GM19023 (cell line): ENCODE measurements around the gene CHST3.
"Not testable (repeated sequence)": the region's sequence is repeated elsewhere in the genome, so short reads cannot be mapped to it uniquely, and the experiment has no call there.

Source experiments
- ATAC-seq: cut with Tn5 transposase; IDR thresholded peaks from one replicate; pipeline ENCODE4 v1.9.1; 2021; ENCODE audit warnings: mild to moderate bottlenecking, moderate library complexity; ENCODE audit not compliant: unreplicated experiment

The CHST3 gene

DNA sequence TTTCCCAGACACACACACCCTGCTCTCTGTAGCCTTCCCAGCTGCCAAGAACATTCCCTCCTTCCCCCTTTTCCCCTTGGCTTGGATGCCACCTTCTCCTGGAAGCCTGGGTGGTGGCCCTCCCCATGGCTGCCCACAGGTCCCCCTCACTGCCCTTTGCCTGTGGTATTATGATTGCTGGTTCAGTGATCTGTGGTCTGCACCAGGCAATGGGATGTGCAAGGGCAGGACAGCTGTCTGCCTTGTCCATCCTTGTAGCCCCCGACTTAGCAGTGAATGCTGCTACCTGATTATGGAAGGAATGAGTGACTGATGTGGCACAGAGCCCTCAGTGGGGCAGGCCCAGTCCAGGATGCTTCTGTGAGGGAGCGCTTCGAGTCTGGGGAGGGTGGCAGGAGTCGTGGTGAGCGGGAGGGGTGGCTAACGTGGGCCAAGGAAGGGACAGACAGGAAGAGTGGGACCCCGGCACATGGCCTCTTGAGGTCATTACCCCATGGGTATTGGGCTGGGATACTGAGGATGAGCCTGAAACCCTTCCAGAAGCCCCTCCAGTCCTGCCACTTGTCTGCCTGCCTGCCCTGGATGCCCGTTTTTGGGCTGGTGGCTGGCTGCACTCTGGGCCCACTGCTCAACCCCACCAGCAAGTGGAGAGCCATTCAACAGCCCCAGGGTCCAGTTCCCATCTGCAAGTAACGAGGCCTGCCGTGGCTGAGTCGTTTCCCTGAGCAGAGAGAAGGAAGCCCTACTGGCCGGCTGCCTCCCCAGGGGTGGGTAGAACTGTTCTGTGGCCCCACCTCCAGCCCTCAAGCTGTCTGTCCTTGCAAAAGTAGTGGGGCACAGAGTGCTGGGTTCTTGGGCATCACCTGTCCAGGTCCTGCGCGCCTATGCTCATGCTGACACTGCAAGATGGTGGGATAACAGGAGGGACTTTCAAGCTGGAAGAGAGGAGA lies 8.8 kb downstream of the CHST3 start:
- ATAC-seq: no peak

DNA sequence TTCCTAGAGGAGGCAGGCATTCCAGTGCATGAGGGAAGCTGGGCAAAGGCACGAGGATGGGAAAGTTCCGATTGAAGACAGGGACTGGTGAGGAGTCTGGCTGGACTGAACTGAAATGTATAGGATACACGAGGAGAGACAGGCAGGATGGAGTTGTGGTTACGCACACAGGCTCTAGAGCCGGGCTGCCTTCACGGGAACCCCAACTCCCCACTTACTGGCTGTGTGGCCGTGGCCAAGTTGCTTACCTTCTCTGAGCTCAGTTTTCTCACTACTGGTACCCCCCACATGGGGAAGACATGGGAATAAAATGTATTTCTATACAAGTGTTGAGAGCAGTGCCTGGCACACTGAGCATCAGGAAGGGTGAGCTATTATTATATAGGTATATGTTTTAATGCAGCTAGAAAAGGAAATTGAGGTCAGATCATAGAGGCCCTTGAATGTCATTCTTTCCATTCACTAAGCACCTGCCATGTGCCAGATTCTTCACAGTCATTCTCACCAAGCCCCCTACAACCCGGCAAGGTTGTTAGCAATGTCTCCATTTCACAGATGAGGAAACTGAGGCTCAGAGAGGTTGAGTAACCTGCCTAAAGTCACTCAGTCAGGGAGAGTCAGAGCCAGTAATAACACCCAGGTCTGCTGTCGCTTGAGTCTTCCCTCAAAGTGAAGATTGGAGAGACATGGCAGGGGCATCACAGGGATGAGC lies 9.7 kb downstream of the CHST3 start:
- ATAC-seq: no peak

DNA sequence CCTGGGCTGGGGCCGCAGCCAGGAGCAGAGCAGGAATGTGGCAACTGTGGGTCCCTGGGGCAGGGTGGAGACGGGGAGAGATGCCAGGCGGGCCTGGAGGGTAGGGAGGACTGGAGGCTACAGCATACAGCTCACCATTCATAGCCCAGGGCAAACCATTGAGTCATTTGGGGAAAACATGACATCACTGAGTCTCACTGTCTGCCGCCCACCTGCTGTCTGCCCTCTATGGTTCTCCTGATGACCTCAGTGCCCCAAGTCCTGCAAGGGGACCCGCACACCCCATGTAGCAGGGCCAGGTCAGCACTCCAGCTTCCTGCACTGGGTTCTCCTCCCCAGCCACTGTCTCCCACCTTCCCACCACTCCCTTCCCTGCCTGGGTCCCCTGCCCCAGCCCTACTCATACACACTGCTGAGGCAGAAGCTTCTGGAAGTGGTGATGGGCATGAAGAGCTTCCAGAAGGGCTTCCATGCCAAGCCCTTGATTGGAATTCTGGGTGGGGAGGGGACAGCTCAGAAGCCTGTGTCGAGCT lies 10.4 kb downstream of the CHST3 start:
- ATAC-seq: no peak

DNA sequence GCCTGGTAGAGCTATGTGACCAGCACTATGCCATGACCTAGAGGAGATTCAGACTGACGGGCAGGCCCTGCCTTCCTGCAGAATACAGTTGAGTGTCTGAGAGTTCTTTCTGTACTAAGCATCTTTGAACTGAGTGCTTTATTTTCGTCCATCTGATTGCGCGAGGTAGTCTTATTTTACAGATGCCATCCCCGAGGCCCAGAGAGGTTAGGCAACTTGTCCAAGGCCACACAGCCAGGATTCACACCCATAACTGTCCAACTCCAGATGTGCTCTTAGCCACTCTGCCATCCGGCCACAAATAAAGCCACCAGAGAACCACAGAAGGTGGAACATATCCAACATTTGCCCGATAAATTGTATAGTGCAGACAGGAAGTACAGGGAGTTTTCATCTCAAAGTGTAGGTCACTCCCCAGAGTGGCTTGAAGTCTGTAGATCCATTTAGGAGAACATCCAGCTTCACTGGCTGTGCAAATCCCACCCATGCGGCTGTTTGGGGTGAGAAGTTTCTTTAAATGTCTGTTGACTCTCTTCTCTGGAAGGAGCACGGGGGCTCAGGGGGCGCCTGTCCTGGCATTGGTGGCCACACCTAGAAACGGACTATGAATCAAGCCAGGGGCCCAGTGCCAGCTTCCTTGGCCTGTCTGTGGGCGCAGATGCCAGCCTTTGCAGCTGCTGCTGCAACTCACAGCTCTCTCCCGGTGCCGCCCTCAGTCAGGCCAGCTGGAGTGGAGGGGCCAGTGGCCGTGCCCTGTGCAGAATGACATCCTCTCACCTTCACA lies 11.1 kb downstream of the CHST3 start:
- no peak for ATAC-seq

DNA sequence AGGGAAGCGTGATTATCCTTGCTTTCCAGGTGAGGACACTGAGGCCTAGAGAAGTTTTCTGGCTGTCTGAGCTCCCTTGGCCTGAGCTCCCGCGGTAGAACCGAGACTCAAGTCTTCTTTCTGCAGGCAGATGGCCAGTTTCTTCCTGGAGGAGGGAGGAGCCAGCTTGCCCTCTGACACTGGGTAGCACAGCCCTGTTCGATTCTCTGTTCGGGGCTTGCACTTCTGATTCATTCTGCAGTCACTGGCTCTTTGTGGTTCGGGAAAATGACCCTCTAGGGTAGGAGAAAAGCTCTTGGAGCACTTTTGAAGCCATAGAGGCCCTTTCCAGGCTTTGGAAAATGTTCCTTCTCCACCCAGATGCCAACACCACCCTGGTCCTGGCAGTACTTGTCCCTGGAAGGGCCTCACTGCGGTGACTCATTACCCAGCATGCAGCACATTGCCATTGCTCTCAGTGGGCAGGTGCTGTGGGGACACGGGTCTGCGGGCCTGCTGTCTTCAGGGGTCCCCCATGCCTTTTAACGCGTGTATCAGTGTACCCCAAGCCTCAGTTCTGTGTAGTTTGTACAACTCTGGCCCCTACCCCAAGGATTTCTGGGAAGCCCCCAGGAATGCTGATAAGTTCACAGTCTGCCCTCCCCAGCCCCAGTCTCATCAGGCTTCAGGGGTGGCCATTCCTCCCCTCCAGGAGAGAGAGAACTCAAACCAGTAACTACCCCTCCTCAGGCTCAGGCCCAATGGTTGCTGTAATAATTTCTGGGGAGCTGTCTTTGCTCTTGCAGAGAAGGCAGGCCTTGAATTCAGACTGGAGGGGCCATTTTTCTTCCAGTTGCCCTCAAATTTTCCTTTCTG lies 11.9 kb downstream of the CHST3 start:
- ATAC-seq: no peak

DNA sequence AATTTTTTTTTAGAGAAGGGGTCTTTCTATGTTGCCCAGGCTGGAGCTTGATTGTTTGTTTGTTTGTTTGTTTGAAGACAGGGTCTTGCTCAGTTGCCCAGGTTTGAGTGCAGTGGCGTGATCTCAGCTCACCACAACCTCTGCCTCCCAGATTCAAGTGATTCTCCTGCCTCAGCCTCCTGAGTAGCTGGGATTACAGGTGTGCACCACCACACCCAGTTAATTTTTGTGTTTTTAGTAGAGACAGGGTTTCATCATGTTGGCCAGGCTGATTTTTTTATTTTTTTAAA lies 13.4 kb downstream of the CHST3 start:
- ATAC-seq: not testable (repeated sequence)

DNA sequence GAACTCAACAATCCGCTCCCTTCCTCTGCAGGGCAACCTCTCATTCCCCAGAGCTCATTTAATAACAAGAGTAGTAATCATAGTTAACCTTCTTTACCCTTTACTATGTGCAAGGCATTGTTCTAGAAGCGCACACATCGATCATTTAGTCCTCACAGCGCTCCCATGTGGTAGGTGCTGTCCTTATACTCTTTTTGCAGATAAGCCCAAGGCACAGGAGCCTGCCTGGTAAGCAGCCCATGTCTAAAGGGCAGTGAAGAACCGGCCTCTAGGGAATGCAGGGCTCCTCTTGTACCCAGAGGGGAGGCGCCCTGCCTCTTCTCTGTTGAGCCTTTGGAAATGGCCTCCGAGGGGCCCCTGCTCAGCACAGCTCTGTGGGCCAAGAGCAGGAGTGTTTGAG lies 14.3 kb downstream of the CHST3 start:
- no peak for ATAC-seq

DNA sequence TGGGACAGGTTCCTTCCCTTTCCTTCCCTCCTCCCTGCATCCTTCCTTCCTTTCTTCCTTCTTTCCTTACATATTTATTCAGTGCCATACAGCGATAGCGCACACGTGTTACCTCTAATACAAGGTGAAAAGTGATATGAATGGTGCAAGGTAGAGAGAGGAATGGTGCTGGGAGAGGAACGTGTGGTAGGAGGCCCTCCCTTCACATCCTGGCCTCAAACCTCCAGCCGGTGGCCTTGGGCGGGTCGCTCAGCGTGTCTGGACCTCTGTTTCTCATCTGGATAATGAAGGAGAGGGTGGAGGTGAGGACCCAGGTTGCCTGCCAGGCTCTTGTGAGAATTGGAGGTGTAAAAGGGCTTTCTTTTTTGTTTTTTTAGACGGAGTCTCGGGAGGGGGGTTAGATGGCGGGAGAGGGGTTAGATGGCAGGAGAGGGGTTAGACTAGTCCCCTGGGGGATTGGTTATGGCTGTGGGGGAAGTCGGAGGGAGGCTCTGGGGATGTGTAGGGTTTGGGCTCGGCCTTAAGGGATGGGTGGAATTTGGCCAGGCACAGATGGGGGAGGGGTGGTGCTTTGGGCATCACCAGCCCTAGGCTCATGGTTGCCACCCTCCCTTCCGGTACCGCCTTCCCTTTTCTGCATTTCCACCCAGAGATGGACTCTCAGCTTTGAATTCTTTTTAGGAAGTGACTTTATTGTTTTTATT lies 14.9 kb downstream of the CHST3 start:
- ATAC-seq: no peak

DNA sequence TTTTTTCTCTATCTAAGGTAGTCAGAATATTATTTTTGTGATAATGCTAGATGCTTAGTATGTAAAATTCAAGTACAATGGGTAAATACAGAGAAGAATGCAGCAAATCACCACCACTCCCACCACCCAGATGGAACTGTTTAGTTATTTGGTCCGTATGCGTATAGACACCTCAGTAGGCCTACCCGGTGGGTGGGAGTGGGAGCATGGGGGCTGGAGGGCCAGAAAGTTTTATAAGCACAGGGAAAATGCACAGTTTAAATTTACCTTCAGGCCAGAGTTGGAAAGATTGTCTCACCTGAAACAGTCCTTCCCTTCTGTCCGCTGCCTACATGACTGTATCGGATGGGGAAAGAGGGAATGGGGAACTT lies 15.5 kb downstream of the CHST3 start:
- ATAC-seq: no peak

DNA sequence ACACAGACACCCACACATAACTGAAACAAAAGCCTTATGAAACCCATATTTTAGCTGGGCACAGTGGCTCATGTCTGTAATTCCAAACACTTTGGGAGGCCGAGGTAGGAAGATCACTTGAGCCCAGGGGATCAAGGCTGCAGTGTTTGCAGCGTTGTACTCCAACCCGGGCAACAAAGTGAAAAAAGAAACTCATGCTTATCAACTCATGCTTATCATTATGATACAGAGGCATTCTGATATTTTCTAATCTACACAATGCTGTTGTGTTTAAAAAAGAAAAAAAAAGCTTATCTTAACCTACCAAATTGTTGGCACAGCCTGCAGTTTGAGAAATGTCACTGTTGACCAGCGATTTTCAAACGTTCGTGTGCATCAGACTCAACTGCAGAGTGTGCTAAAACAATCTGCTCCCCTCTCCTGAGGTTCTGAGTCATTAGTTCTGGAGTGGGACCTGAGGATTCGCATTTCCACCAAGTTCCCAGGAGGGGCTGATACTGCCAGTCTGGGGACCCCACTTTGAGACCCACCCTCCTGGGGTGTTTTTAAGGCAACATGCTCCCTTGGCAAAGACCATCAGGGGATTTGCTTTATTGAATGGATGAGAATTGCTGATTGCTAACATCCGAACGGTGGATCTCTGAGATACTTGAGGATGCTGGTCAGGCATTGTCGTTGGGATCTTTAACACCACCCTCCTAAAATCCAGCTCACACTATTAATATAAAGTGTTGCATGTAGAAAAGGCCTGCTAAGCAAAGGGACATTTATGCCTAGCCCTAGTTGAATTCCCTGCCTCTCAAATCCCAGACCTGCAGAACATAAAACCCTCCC lies 16.2 kb downstream of the CHST3 start:
- no peak for ATAC-seq

DNA sequence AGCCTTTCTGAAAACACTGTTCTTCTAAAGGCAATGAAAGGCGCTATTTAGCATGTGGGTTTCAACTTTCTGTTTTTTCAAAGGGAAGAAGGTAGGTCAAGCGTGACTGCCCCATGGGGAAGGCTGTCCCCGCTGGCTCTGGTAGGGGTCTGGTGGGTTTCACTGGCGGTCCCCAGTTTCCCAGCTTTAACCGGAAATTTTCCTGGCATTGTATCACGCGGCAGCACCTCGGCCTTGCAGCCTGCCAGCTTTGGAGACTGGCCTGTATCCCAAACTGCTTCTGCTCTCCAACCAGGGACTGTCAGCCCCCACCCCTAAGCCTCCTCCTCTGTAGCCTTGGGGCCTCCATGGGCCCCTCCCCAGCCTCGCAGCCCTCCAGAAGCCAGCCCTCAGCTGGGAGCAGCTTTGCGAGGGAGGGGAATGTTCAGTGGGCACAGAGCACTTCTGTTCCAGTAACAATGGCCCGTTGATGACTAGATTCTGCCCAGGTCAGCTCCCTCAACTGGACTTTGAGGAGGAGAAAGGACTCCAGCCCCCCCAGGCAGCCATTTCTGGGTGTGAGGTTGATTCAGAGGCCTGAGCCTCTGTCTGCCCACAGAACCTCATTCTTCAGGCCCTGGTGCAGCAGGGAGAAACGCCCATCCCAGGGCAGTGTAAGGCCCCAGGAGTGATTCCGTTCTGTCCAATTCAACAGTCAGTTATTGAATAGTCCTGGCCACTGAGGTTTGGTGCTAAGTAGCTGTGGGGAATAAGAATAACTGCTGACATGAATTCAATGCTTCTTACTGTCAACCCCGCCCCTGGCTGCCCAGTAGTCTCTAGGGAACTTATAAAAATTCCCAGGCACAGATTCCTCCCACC lies 17.1 kb downstream of the CHST3 start:
- no peak for ATAC-seq

DNA sequence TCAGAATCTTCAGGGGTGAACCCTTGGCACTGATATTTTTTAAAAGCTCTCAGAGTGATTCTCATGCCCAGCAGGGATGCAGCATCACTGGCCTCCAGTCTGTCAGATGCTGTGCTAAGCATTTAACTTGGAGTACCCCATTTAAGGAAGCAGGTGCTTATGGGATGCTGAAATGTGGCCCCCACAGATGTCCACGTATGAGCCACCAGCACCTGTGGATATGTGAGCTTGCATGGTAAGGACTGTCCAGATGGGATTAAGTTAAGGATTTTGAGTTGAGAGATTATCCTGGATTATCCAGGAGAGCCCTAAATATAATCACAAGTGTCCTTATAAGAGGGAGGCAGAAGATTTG lies 17.7 kb downstream of the CHST3 start:
- no peak for ATAC-seq

DNA sequence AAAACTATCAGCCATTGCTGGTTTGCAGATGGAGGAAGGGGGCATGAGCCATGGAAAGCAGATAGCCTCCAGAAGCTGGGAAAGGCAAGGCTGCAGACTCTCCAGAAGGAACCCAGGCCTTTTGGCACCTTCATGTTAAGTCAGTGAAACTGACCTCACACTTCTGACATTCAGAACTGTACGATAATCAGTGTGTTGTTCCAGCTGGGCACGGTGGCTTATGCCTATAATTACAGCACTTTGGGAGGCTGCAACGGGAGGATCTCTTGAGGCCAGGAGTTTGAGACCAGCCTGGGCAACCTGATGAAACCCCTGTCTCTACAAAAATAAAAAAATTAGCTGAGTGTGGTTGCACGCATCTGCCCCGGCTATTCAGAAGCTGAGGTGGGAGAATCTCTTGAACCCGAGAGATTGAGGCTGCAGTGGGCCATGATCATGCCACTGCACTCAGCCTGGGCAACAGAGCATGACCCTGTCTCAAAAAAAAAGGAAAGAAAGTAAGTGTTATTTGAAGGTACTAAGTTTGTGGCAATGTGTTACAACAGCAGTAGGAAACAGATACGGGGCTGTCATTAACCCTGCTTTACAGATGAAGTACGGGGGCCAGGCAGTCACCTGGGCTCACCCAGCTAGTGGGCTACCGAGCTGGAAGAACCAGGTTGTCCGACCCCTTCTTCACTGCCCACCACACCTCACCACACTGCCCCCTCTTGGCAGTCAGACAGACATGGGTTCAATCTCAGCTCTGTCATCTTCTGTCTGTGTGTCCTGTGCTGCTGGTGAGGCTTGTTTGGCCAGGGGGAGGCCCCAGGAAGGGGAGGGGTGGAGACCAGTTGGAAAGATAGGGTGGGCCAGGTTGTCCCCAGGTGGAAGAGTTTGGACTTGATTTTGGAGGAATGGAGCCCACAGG lies 18.3 kb downstream of the CHST3 start:
- ATAC-seq: no peak

DNA sequence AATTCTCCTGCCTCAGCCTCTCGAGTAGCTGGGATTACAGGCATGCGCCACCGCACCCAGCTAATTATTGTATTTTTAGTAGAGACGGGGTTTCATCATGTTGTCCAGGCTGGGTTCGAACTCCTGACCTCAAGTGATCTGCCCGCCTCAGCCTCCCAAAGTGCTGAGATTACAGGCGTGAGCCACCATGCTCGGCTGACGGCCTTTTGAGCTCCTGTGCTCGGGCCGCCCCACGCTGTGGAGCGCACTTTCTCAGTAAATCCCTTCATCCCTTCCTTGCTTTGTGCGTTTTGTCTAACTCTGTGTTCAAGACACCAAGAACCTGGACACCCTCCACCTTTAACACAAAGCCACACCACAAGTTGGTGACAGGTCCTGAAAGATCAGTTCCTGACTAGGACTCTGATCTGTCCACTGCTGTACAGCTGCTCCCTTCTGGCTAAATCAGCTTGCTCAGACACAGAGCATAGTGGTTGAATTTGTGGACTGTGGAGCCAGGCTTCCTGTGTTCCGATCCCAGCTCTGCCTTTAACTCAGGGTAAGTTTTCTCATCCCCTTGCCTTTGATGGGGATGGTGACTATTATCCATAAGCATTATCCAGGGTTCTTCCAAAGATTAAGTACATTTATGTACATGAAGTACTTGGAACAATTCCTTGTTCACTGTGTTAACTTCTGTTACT lies 20.1 kb downstream of the CHST3 start:
- no peak for ATAC-seq

DNA sequence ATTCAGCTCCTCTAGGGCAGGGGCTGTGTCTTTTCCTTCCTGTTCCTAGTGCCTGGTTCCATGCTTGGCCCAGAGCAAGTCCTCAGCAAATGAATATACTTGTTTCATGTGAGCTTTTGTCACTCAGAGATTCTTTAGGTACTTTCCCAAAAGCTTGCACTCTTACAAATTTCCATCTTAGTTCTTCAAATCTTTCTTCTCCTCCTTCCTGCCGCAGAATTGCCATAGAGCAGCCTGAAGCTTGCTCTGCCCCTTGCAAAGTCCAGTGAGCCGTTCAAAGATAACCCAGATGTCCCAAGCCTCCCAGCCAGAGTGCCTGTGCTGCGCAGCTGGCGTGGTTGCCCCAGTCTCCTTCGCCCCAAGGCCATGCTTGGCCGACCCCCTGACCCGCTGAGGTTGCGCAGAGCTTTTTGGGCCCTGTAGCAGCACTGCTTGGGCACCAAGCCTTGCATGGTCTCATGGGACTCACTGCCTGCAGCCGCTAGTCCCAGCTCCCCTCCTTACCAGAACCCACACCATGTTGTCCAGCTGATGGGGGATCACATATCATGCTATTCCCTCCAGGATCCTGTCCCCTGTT lies 20.7 kb downstream of the CHST3 start:
- ATAC-seq: no peak

DNA sequence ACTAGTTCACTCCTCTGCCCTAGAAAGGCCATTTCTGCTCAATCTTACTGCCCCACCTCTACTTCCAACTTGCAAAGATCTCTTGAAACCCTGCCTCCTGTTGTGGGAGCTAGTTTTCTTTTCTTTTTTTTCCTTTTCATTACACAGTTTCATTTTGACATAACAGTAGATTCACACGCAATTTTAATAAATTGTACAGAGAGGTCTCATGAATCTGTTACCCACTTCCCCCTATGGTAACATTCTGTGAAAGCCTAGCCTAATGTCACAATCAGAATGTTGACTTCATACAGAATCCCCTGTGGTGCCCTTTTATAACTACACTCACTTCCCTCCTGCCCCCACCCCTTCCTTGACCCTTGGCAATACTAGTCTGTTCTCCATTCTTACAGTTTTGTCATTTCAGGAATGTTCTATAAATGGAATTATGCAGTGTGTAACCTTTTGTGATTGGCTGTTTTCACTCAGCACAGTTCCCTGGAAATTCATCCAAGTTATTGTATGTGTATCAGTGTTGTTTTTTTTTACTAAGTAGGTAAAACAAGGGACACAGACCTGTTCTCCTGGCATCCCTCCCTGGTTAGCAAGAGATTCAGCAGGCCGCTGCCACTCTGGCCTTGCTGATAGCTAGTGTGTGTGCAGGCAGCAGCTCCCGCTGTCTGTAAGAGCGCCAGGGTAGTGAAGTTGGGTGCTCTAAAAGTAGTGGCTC lies 21.5 kb downstream of the CHST3 start:
- no peak for ATAC-seq
